HEK293 (cell line): ENCODE results near the gene LGALS4.

Source experiments
- ZBTB49 ChIP-seq: fragments of 450-650 bp; formaldehyde crosslinking; IDR thresholded peaks from 2 replicates; pipeline ENCODE4 v1.5.1; 2016; ENCODE audit warnings: missing biosample characterization, missing genetic modification characterization, low read depth
- ZEB2 ChIP-seq: fragments of 450-650 bp; formaldehyde crosslinking; IDR thresholded peaks from 2 replicates; pipeline ENCODE4 v1.5.1; 2016; ENCODE audit warnings: missing biosample characterization, missing genetic modification characterization
- ZNF2 ChIP-seq: fragments of 450-650 bp; formaldehyde crosslinking; IDR thresholded peaks from 2 replicates; pipeline ENCODE4 v1.5.1; 2016; ENCODE audit warnings: missing biosample characterization, missing genetic modification characterization
- TF ChIP-seq, protein P1 (sequence below): fragments of 450-650 bp; formaldehyde crosslinking; IDR thresholded peaks from 2 replicates; pipeline ENCODE4 v1.5.1; 2016; ENCODE audit warnings: missing biosample characterization, missing genetic modification characterization
- TF ChIP-seq, protein P2 (sequence below): sonication (generic); formaldehyde crosslinking; IDR thresholded peaks from 2 replicates; pipeline ENCODE4 v1.8.1; 2022; ENCODE audit warnings: mild to moderate bottlenecking, moderate library complexity, missing genetic modification reagents

DNA sequence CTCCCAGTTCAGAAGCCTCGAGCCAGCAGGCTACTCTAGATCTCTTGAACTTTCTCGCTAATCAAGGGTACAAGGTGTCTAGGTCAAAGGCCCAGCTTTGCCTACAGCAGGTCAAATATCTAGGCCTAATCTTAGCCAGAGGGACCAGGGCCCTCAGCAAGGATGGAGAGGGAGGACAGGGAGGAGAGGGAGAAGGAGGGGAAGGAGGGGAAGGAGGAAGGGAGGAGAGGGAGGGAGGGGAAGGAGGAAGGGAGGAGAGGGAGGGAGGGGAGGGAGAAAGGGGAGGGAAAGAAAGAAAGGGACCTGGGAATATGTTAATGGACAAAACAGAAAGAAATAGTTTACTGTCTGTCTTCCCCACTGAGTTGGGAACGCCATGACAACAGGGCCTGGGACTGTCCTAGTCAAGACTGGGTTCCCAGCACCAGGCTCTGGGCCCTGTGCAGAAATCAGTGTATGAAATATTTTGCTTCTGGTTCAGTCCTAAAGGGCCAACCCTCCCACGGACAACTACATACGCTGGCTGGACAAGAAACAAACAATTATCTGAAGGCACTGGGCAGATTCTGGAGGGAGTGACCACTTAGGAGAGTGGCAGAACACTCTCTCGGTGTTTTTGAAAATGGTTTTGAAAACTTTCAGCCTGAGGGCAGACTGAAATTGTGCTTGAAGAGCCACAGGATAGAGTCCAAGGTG lies 14.3 kb upstream of the LGALS4 start:
- TF ChIP-seq, protein P1, sequence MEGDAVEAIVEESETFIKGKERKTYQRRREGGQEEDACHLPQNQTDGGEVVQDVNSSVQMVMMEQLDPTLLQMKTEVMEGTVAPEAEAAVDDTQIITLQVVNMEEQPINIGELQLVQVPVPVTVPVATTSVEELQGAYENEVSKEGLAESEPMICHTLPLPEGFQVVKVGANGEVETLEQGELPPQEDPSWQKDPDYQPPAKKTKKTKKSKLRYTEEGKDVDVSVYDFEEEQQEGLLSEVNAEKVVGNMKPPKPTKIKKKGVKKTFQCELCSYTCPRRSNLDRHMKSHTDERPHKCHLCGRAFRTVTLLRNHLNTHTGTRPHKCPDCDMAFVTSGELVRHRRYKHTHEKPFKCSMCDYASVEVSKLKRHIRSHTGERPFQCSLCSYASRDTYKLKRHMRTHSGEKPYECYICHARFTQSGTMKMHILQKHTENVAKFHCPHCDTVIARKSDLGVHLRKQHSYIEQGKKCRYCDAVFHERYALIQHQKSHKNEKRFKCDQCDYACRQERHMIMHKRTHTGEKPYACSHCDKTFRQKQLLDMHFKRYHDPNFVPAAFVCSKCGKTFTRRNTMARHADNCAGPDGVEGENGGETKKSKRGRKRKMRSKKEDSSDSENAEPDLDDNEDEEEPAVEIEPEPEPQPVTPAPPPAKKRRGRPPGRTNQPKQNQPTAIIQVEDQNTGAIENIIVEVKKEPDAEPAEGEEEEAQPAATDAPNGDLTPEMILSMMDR: no peak
- TF ChIP-seq ZNF2 (tag by site-specific recombination) (no peak), ZBTB49 (tag by site-specific recombination) (no peak), ZEB2 (tag by site-specific recombination) (no peak)
- TF ChIP-seq, protein P2, sequence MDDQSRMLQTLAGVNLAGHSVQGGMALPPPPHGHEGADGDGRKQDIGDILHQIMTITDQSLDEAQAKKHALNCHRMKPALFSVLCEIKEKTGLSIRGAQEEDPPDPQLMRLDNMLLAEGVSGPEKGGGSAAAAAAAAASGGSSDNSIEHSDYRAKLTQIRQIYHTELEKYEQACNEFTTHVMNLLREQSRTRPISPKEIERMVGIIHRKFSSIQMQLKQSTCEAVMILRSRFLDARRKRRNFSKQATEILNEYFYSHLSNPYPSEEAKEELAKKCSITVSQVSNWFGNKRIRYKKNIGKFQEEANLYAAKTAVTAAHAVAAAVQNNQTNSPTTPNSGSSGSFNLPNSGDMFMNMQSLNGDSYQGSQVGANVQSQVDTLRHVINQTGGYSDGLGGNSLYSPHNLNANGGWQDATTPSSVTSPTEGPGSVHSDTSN: no peak
